Measurements from ENCODE around the gene PSMG4. TPM values are rescaled to one million over a fixed set of nuclear protein-coding genes. Genes with fewer than 3 reads are reported as not detected.

Gene PSMG4
- total RNA-seq, 1 experiment from 2014 or later, result 35.0 TPM

DNA sequence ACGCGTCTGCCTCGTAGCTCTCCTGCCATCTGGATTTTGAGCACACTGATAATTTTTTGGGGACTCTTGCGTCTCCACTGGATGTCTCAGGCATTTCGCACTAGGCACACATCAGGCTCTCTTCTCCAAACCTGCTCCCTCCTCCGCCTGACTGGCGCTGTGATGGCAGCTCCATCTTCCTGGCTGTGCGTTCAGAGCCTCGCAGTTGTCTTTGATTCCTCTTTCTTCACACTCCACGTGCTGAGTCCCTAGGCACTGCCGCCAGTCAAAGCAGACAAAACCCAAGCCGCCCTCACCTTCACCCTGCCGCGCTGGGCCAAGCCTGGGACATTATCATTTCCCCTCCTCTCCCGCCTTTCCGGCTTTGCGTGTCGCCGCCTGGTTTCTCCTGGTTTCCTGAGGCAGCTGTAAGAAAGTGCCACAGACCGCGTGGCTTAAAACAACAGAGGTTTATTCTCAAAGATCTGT lies 778 bp downstream of the PSMG4 start:
- Histone ChIP-seq H3K4me2 (ENCODE audit: low read length) (peak overlapping the region; percentile 76), H3K9me3 (ENCODE audit: control insufficient read depth in 1 of 2, insufficient read depth in 1 of 2, low read depth in 1 of 2, low read length in 2 of 2) (no peaks in the 10 kb centered on the region), H3K27me3 (ENCODE audit: insufficient read depth, low read length) (no peaks in the 10 kb centered on the region), H3K4me1 (ENCODE audit: control insufficient read depth in 1 of 2, insufficient read depth in 2 of 2, low read length in 2 of 2) (peaks cover 9 to 18% of the 10 kb centered on the region in 2 experiments; a peak in 3 of 4 replicates), H4K20me1 (ENCODE audit: insufficient read depth) (no peaks in the 10 kb centered on the region), H3K36me3 (ENCODE audit: control insufficient read depth in 1 of 2, insufficient read depth in 2 of 2, low read length in 2 of 2) (peaks cover 10 to 23% of the 10 kb centered on the region in 2 experiments; a peak in 3 of 4 replicates), H3K9me2 (ENCODE audit: insufficient read depth) (no peaks in the 10 kb centered on the region), H3K79me2 (ENCODE audit: insufficient read depth, low read length) (peaks cover 58% of the 10 kb centered on the region), H3K27ac (ENCODE audit: low read depth, low read length) (peak overlapping the region; percentile 76), H2AFZ (ENCODE audit: low read depth, low read length, poor library complexity, severe bottlenecking) (no peak overlapping the region), H3K9ac (ENCODE audit: low read length) (peak overlapping the region; percentile 92), H3K4me3 (replicated peaks in 1 of 2; ENCODE audit: low read depth in 1 of 2, low read length in 2 of 2) (peak overlapping the region; percentile 74)
- ChIA-PET RAD21 (ENCODE audit: low non-redundant PET in 1 of 2, low total read pairs in 2 of 2, uncharacterized antibody in 2 of 2, unreplicated experiment in 2 of 2) (no interaction called here), CTCF (no interaction called here), POLR2A (interaction anchor here (1.2 kb wide), 1 partner anchor 20 kb away, joined by 3 read pairs; no protein-coding TSS in a partner anchor)
- DNase-seq (ENCODE audit: low read depth, low spot score), result no peak
- TF ChIP-seq, protein P1, sequence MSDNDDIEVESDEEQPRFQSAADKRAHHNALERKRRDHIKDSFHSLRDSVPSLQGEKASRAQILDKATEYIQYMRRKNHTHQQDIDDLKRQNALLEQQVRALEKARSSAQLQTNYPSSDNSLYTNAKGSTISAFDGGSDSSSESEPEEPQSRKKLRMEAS (IDR thresholded peaks at IDR 0.05), result peak; percentile 35; the same call in 1 of the 2 replicates
- no peak for TF ChIP-seq CEBPB (IDR thresholded peaks at IDR 0.05; ENCODE audit: low read depth)
- ATAC-seq, result peak; percentile 44
- BruUV-seq (replicated peaks), result no TSS peak
- intact Hi-C loops (cut with micrococcal nuclease), result loop anchor here (2.0 kb wide), 1 partner anchor 133 kb away; no protein-coding TSS in a partner anchor

DNA sequence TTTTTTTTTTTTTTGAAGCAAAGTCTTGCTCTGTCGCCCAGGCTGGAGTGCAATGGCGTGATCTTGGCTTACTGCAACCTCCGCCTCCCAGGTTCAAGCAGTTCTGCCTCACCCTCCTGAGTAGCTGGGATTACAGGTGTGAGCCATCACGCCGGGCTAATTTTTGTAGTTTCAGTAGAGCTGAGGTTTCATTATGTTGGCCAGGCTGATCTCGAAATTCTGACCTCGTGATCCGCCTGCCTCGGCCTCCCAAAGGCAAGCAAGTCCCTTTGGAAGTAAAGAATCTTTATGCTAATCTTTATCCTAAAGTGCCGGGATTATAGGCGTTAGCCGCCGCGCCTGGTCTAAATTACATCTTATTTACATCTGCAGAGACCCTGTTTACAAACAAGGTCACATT lies 1.5 kb downstream of the PSMG4 start:
- H2AFZ ChIP-seq (ENCODE audit: low read depth, low read length, poor library complexity, severe bottlenecking), result no peak overlapping the region
- H3K79me2 ChIP-seq (ENCODE audit: insufficient read depth, low read length), result peaks cover 65% of the 10 kb centered on the region
- peak overlapping the region; percentile 92 for H3K9ac ChIP-seq (ENCODE audit: low read length)
- peaks cover 9 to 18% of the 10 kb centered on the region in 2 experiments; a peak in 3 of 4 replicates for H3K4me1 ChIP-seq (ENCODE audit: control insufficient read depth in 1 of 2, insufficient read depth in 2 of 2, low read length in 2 of 2)
- H3K27ac ChIP-seq (ENCODE audit: low read depth, low read length), result no peak overlapping the region
- H4K20me1 ChIP-seq (ENCODE audit: insufficient read depth), result no peaks in the 10 kb centered on the region
- ATAC-seq, result no peak
- no peaks in the 10 kb centered on the region for H3K9me3 ChIP-seq (ENCODE audit: control insufficient read depth in 1 of 2, insufficient read depth in 1 of 2, low read depth in 1 of 2, low read length in 2 of 2)
- no peaks in the 10 kb centered on the region for H3K9me2 ChIP-seq (ENCODE audit: insufficient read depth)
- H3K27me3 ChIP-seq (ENCODE audit: insufficient read depth, low read length), result no peaks in the 10 kb centered on the region
- peak overlapping the region; percentile 74 for H3K4me3 ChIP-seq (replicated peaks in 1 of 2; ENCODE audit: low read depth in 1 of 2, low read length in 2 of 2)
- TSS peak; percentile 37 for BruUV-seq (replicated peaks)
- peaks cover 13 to 26% of the 10 kb centered on the region in 2 experiments; a peak in 3 of 4 replicates for H3K36me3 ChIP-seq (ENCODE audit: control insufficient read depth in 1 of 2, insufficient read depth in 2 of 2, low read length in 2 of 2)
- no peak for DNase-seq (ENCODE audit: low read depth, low spot score)
- RAD21 ChIA-PET (ENCODE audit: low non-redundant PET in 1 of 2, low total read pairs in 2 of 2, uncharacterized antibody in 2 of 2, unreplicated experiment in 2 of 2), result no interaction called here
- intact Hi-C loops (cut with micrococcal nuclease), result no loop called here
- CTCF ChIA-PET, result interaction anchor here (1.4 kb wide), 1 partner anchor 9 kb away, joined by 4 read pairs; no protein-coding TSS in a partner anchor
- POLR2A ChIA-PET, result no interaction called here
- no peak for TF ChIP-seq RAD21 (IDR thresholded peaks at IDR 0.05; ENCODE audit: low read depth)
- TF ChIP-seq, protein P2, sequence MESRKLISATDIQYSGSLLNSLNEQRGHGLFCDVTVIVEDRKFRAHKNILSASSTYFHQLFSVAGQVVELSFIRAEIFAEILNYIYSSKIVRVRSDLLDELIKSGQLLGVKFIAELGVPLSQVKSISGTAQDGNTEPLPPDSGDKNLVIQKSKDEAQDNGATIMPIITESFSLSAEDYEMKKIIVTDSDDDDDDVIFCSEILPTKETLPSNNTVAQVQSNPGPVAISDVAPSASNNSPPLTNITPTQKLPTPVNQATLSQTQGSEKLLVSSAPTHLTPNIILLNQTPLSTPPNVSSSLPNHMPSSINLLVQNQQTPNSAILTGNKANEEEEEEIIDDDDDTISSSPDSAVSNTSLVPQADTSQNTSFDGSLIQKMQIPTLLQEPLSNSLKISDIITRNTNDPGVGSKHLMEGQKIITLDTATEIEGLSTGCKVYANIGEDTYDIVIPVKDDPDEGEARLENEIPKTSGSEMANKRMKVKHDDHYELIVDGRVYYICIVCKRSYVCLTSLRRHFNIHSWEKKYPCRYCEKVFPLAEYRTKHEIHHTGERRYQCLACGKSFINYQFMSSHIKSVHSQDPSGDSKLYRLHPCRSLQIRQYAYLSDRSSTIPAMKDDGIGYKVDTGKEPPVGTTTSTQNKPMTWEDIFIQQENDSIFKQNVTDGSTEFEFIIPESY (IDR thresholded peaks at IDR 0.05; ENCODE audit: extremely low read depth, insufficient replicate concordance, low read length), result no peak
- TF ChIP-seq, protein P3, sequence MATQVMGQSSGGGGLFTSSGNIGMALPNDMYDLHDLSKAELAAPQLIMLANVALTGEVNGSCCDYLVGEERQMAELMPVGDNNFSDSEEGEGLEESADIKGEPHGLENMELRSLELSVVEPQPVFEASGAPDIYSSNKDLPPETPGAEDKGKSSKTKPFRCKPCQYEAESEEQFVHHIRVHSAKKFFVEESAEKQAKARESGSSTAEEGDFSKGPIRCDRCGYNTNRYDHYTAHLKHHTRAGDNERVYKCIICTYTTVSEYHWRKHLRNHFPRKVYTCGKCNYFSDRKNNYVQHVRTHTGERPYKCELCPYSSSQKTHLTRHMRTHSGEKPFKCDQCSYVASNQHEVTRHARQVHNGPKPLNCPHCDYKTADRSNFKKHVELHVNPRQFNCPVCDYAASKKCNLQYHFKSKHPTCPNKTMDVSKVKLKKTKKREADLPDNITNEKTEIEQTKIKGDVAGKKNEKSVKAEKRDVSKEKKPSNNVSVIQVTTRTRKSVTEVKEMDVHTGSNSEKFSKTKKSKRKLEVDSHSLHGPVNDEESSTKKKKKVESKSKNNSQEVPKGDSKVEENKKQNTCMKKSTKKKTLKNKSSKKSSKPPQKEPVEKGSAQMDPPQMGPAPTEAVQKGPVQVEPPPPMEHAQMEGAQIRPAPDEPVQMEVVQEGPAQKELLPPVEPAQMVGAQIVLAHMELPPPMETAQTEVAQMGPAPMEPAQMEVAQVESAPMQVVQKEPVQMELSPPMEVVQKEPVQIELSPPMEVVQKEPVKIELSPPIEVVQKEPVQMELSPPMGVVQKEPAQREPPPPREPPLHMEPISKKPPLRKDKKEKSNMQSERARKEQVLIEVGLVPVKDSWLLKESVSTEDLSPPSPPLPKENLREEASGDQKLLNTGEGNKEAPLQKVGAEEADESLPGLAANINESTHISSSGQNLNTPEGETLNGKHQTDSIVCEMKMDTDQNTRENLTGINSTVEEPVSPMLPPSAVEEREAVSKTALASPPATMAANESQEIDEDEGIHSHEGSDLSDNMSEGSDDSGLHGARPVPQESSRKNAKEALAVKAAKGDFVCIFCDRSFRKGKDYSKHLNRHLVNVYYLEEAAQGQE (IDR thresholded peaks at IDR 0.05; ENCODE audit: low read depth), result no peak
- peak overlapping the region; percentile 76 for H3K4me2 ChIP-seq (ENCODE audit: low read length)
